Sigmoid colon (tissue), 7 donors: Measurements from ENCODE around the gene FNTB. TPM values are rescaled to one million over a fixed set of nuclear protein-coding genes. Genes with fewer than 3 reads are reported as not detected.

Source experiments
- DNase-seq: peaks from one replicate; pipeline ENCODE4 v3.0.0-alpha.2; 2019
- H3K27ac ChIP-seq, 4 donors: fragments of 200-600 bp; sonication (generic); one replicate each; pipeline ENCODE4 v1.5.1; 2016 to 2019; ENCODE audit warnings: mild to moderate bottlenecking in 1 of 4
- H3K27me3 ChIP-seq, 3 donors: fragments of 200-600 bp; sonication (generic); one replicate each; pipeline ENCODE4 v1.5.1; 2019; ENCODE audit warnings: mild to moderate bottlenecking in 1 of 3
- H3K36me3 ChIP-seq, 4 donors: fragments of 200-600 bp; sonication (generic); one replicate each; pipeline ENCODE4 v1.5.1; 2016 to 2019
- H3K4me1 ChIP-seq, 4 donors: fragments of 200-600 bp; sonication (generic); one replicate each; pipeline ENCODE4 v1.5.1; 2017 to 2019
- H3K4me3 ChIP-seq, 4 donors: fragments of 200-600 bp; sonication (generic); one replicate each; pipeline ENCODE4 v1.5.1; 2017 to 2019; ENCODE audit warnings: mild to moderate bottlenecking in 2 of 4, moderate library complexity in 1 of 4
- H3K9me3 ChIP-seq, 4 donors: fragments of 200-600 bp in 3 of 4; sonication (generic) in 3 of 4; one replicate each; pipeline versions ENCODE4 v1.5.1 to v1.6.1; 2013 to 2019
- CTCF ChIP-seq, 4 experiments: fragments of 450-650 bp in 3 of 4; fragments of 200-600 bp in 1 of 4; IDR thresholded peaks; one replicate each; pipeline ENCODE4 v1.5.1; 2016 to 2019; ENCODE audit warnings: antibody characterized with exemption in 4 of 4, mild to moderate bottlenecking in 3 of 4, moderate library complexity in 2 of 4
- EP300 ChIP-seq, 4 donors: sonication (generic); formaldehyde crosslinking; IDR thresholded peaks; one replicate each; pipeline ENCODE4 v1.6.1; 2017; ENCODE audit warnings: antibody characterized with exemption in 4 of 4
- POLR2A ChIP-seq, 2 donors: fragments of 450-650 bp; IDR thresholded peaks; one replicate each; pipeline ENCODE4 v1.6.1; 2016; ENCODE audit warnings: antibody characterized with exemption in 2 of 2, mild to moderate bottlenecking in 2 of 2, moderate library complexity in 2 of 2
- POLR2AphosphoS5 ChIP-seq, 4 donors: sonication (generic); formaldehyde crosslinking; IDR thresholded peaks; one replicate each; pipeline ENCODE4 v1.6.1; 2017; ENCODE audit warnings: antibody characterized with exemption in 4 of 4
- WGBS, 2 donors: extraction: QIAGEN DNeasy Blood & Tissue Kit; methylation state at CpG; one replicate each; pipeline ENCODE4 v1.1.7; 2013; 5-methylcytosine and 5-hydroxymethylcytosine counted together
- intact Hi-C: fragments of 100-400 bp; cut with DNase I; formaldehyde crosslinking; loops from one replicate; pipeline ENCODE4 v1.15.1; 2023
- polyA plus RNA-seq, 3 donors: library from polyadenylated mRNA; stranded (reverse); fragments of 200-250 nt; gene quantifications; one replicate each; pipeline ENCODE4 v1.2.3, GENCODE V29; 2013
- total RNA-seq, 4 donors: library from RNA; depleted of rRNA; stranded (reverse); fragments of >200 nt; gene quantifications; one replicate each; pipeline ENCODE4 v1.1.0, GENCODE V29; 2016
- donor health status: healthy with polysubstance abuse.
- donor health status: Bipolar disorder and iron deficiency.
- donor health status: healthy.

Gene FNTB
- total and polyA plus RNA-seq, 7 donors = 6.9 to 13.0 (median 10.7) TPM

- Histone ChIP-seq H3K36me3 (peaks cover 0 to 36% (median 6%) of the 10 kb centered on the region in 4 donors), H3K9me3 (no peaks in the 10 kb centered on the region), H3K4me3 (no peak overlapping the region), H3K4me1 (peaks cover 0 to 15% (median 6%) of the 10 kb centered on the region in 4 donors), H3K27me3 (no peaks in the 10 kb centered on the region), H3K27ac (no peak overlapping the region)
- intact Hi-C loops = no loop called here
- WGBS, 2 donors = 90 to 94% methylated on average over 5 of the region's 5 CpGs
- TF ChIP-seq POLR2AphosphoS5 (IDR thresholded peaks at IDR 0.05) = no peak
- no peak for TF ChIP-seq EP300 (IDR thresholded peaks at IDR 0.05)
- TF ChIP-seq POLR2A (IDR thresholded peaks at IDR 0.05) = no peak
- TF ChIP-seq CTCF (IDR thresholded peaks at IDR 0.05) = no peak
- no peak for DNase-seq
These were observed 58.3 kb downstream of the FNTB start for GRCh38 chr14:65045006-65045405.

GRCh38 chr14:65045709-65046108 is 59.0 kb downstream of the FNTB start:
- Histone ChIP-seq H3K9me3 (no peaks in the 10 kb centered on the region), H3K4me1 (peaks cover 0 to 15% (median 6%) of the 10 kb centered on the region in 4 donors), H3K36me3 (peaks cover 0 to 41% (median 5%) of the 10 kb centered on the region in 4 donors), H3K27ac (no peak overlapping the region), H3K4me3 (no peak overlapping the region), H3K27me3 (no peaks in the 10 kb centered on the region)
- TF ChIP-seq POLR2AphosphoS5 (IDR thresholded peaks at IDR 0.05) (no peak), CTCF (IDR thresholded peaks at IDR 0.05) (no peak), EP300 (IDR thresholded peaks at IDR 0.05) (no peak), POLR2A (IDR thresholded peaks at IDR 0.05) (no peak)
- DNase-seq = no peak
- intact Hi-C loops = no loop called here
- WGBS, 2 donors = 87 to 92% methylated on average over 4 of the region's 4 CpGs

- 75 to 85% methylated on average over 4 of the region's 4 CpGs for WGBS, 2 donors
- TF ChIP-seq POLR2AphosphoS5 (IDR thresholded peaks at IDR 0.05) (no peak), POLR2A (IDR thresholded peaks at IDR 0.05) (no peak), CTCF (IDR thresholded peaks at IDR 0.05) (no peak), EP300 (IDR thresholded peaks at IDR 0.05) (no peak)
- Histone ChIP-seq H3K4me1 (peaks cover 0 to 8% (median 3%) of the 10 kb centered on the region in 4 donors), H3K4me3 (no peak overlapping the region), H3K9me3 (no peaks in the 10 kb centered on the region), H3K27me3 (no peaks in the 10 kb centered on the region), H3K27ac (no peak overlapping the region), H3K36me3 (peaks cover 0 to 23% (median 3%) of the 10 kb centered on the region in 4 donors)
- DNase-seq = no peak
- intact Hi-C loops = no loop called here
These were observed 66.1 kb downstream of the FNTB start for GRCh38 chr14:65052832-65053231.

- no peak overlapping the region for H3K4me3 ChIP-seq
- H3K4me1 ChIP-seq = peaks cover 0 to 1% (median under 1%) of the 10 kb centered on the region in 4 donors
- no peaks in the 10 kb centered on the region for H3K9me3 ChIP-seq
- TF ChIP-seq POLR2AphosphoS5 (IDR thresholded peaks at IDR 0.05) (no peak), CTCF (IDR thresholded peaks at IDR 0.05) (no peak), EP300 (IDR thresholded peaks at IDR 0.05) (no peak), POLR2A (IDR thresholded peaks at IDR 0.05) (no peak)
- no peak overlapping the region for H3K27ac ChIP-seq
- intact Hi-C loops = no loop called here
- DNase-seq = no peak
- no peaks in the 10 kb centered on the region for H3K27me3 ChIP-seq
- WGBS, 2 donors = 91 to 96% methylated on average over 3 of the region's 3 CpGs
- peaks cover 0 to 23% (median 3%) of the 10 kb centered on the region in 4 donors for H3K36me3 ChIP-seq
These were observed 66.8 kb downstream of the FNTB start for GRCh38 chr14:65053466-65053865.

- Histone ChIP-seq H3K27me3 (no peaks in the 10 kb centered on the region), H3K9me3 (no peaks in the 10 kb centered on the region), H3K4me1 (no peaks in the 10 kb centered on the region), H3K4me3 (no peak overlapping the region), H3K36me3 (peaks cover 0 to 23% (median 3%) of the 10 kb centered on the region in 4 donors), H3K27ac (no peak overlapping the region)
- DNase-seq = no peak
- intact Hi-C loops = no loop called here
- TF ChIP-seq POLR2A (IDR thresholded peaks at IDR 0.05) (no peak), EP300 (IDR thresholded peaks at IDR 0.05) (no peak), POLR2AphosphoS5 (IDR thresholded peaks at IDR 0.05) (no peak), CTCF (IDR thresholded peaks at IDR 0.05) (no peak)
- WGBS, 2 donors = 82 to 91% methylated on average over 23 of the region's 23 CpGs
These were observed 67.9 kb downstream of the FNTB start for GRCh38 chr14:65054471-65055085.
